IMR-90 (cell line): ENCODE results near the gene EML6. TPM values are rescaled to one million over a fixed set of nuclear protein-coding genes. Genes with fewer than 3 reads are reported as not detected.

Experiments used
- ATAC-seq: fragments of 200-7000 bp; cut with Tn5 transposase; 2 replicates; pipeline ENCODE4 v1.9.1; 2020; ENCODE audit warnings: low read depth, mild to moderate bottlenecking, moderate library complexity
- BruUV-seq: library from RNA; stranded (reverse); fragments of 400-500 nt; replicated peaks from 2 replicates; lab custom pipeline; 2021; lab: Mats Ljungman, UMichigan
- CTCF ChIA-PET: fragments of 300-600 bp; formaldehyde crosslinking; extraction: SDS; loops from one replicate; lab custom pipeline; 2021; ENCODE audit warnings: antibody characterized with exemption; lab: Yijun Ruan, JAX
- POLR2A ChIA-PET: fragments of 300-600 bp; sonication (Branson Sonifier 250); formaldehyde crosslinking; loops from one replicate; lab custom pipeline; 2022; ENCODE audit warnings: antibody characterized with exemption; ENCODE audit not compliant: unreplicated experiment; lab: Charles Lee
- DNase-seq: peaks from one replicate; pipeline ENCODE4 v3.0.0; 2013
- H2AFZ ChIP-seq: replicated peaks from 2 replicates; pipeline ENCODE3; 2013; ENCODE audit warnings: low read length, mild to moderate bottlenecking; ENCODE audit not compliant: poor library complexity
- H2AK5ac ChIP-seq: 2 replicates; pipeline ENCODE4 v1.6.1; 2013; ENCODE audit warnings: low read depth, low read length, inconsistent platforms
- H2AK9ac ChIP-seq: replicated peaks from 2 replicates; pipeline ENCODE3; 2013; ENCODE audit warnings: mild to moderate bottlenecking, low read depth, low read length, moderate library complexity; ENCODE audit not compliant: poor library complexity
- H2BK120ac ChIP-seq: 2 replicates; pipeline ENCODE4 v1.6.1; 2013; ENCODE audit warnings: low read depth, low read length, inconsistent platforms
- H2BK15ac ChIP-seq: 3 replicates; pipeline ENCODE4 v1.6.1; 2013; ENCODE audit warnings: low read depth, low read length, inconsistent platforms
- H2BK20ac ChIP-seq: 2 replicates; pipeline ENCODE4 v1.6.1; 2013; ENCODE audit warnings: low read depth, mild to moderate bottlenecking, inconsistent platforms, low read length, moderate library complexity
- H2BK5ac ChIP-seq: 2 replicates; pipeline ENCODE4 v1.6.1; 2013; ENCODE audit warnings: mild to moderate bottlenecking, low read depth, low read length, inconsistent platforms; ENCODE audit not compliant: poor library complexity, severe bottlenecking
- H3K14ac ChIP-seq: replicated peaks from 2 replicates; pipeline ENCODE4 v1.6.1; 2013; ENCODE audit warnings: low read depth, low read length, inconsistent platforms
- H3K18ac ChIP-seq: 2 replicates; pipeline ENCODE4 v1.6.1; 2013; ENCODE audit warnings: low read depth, low read length, control low read depth
- H3K23ac ChIP-seq: 2 replicates; pipeline ENCODE4 v1.6.1; 2013; ENCODE audit warnings: low read depth, low read length, inconsistent platforms
- H3K27ac ChIP-seq: 2 replicates; pipeline ENCODE4 v1.5.1; 2013; ENCODE audit warnings: mild to moderate bottlenecking, control low read depth, low read length; ENCODE audit not compliant: insufficient read depth
- H3K27me3 ChIP-seq: 2 replicates; pipeline ENCODE4 v1.6.1; 2013; ENCODE audit warnings: low read length; ENCODE audit not compliant: control insufficient read depth, insufficient read depth
- H3K36me3 ChIP-seq: 2 replicates; pipeline ENCODE4 v1.6.1; 2013; ENCODE audit warnings: low read length, mixed read lengths; ENCODE audit not compliant: control insufficient read depth, insufficient read depth
- H3K4ac ChIP-seq: 2 replicates; pipeline ENCODE4 v1.6.1; 2013; ENCODE audit warnings: low read depth, low read length, inconsistent platforms
- H3K4me1 ChIP-seq: 2 replicates; pipeline ENCODE4 v1.6.1; 2013; ENCODE audit warnings: low read length, mixed read lengths; ENCODE audit not compliant: control insufficient read depth, insufficient read depth
- H3K4me2 ChIP-seq: 2 replicates; pipeline ENCODE4 v1.6.1; 2013; ENCODE audit warnings: low read depth, mild to moderate bottlenecking, control low read depth, low read length, moderate library complexity
- H3K4me3 ChIP-seq: 2 replicates; pipeline ENCODE4 v1.5.1; 2013; ENCODE audit warnings: low read depth, mild to moderate bottlenecking, control low read depth, low read length, moderate library complexity; ENCODE audit not compliant: insufficient read depth
- H3K56ac ChIP-seq: 2 replicates; pipeline ENCODE4 v1.6.1; 2013; ENCODE audit warnings: low read length, inconsistent platforms; ENCODE audit not compliant: insufficient read depth; ENCODE audit errors: extremely low read depth
- H3K79me1 ChIP-seq, 2 experiments: 2 replicates each; pipeline ENCODE4 v1.6.1; 2013; ENCODE audit warnings: low read length in 2 of 2, inconsistent platforms in 1 of 2, low read depth in 1 of 2
- H3K9ac ChIP-seq: 2 replicates; pipeline ENCODE4 v1.6.1; 2013; ENCODE audit warnings: low read depth, low read length, control low read depth
- H3K9me1 ChIP-seq: 2 replicates; pipeline ENCODE4 v1.6.1; 2013; ENCODE audit warnings: low read length, inconsistent platforms; ENCODE audit not compliant: insufficient read depth
- H3K9me3 ChIP-seq: 2 replicates; pipeline ENCODE4 v1.6.1; 2013; ENCODE audit warnings: low read length; ENCODE audit not compliant: control insufficient read depth, insufficient read depth
- H4K20me1 ChIP-seq: 2 replicates; pipeline ENCODE4 v1.6.1; 2013; ENCODE audit warnings: low read length, inconsistent platforms; ENCODE audit not compliant: insufficient read depth
- H4K5ac ChIP-seq: 2 replicates; pipeline ENCODE4 v1.6.1; 2013; ENCODE audit warnings: mild to moderate bottlenecking, low read depth, low read length, control low read depth
- H4K8ac ChIP-seq, 2 experiments: 2 replicates each; pipeline ENCODE4 v1.6.1; 2013; ENCODE audit warnings: low read depth in 2 of 2, low read length in 2 of 2, control low read depth in 1 of 2, inconsistent platforms in 1 of 2
- H4K91ac ChIP-seq: 2 replicates; pipeline ENCODE4 v1.6.1; 2013; ENCODE audit warnings: low read depth, low read length, inconsistent platforms; ENCODE audit not compliant: insufficient read depth
- BHLHE40 ChIP-seq: fragments of 150-350 bp; IDR thresholded peaks from 2 replicates; pipeline ENCODE4 v1.6.1; 2016; ENCODE audit warnings: mild to moderate bottlenecking, low read depth, low read length
- FOS ChIP-seq: fragments of 150-350 bp; IDR thresholded peaks from 2 replicates; pipeline ENCODE4 v1.6.1; 2016; ENCODE audit warnings: low read depth, low read length
- MAFK ChIP-seq: IDR thresholded peaks from 2 replicates; pipeline ENCODE4 v1.6.1; 2012; ENCODE audit warnings: low read depth, low read length, improper control_type of control experiment
- MAZ ChIP-seq: IDR thresholded peaks from 2 replicates; pipeline ENCODE4 v1.6.1; 2012; ENCODE audit warnings: low read depth, mild to moderate bottlenecking, low read length, improper control_type of control experiment, moderate library complexity, borderline replicate concordance
- RAD21 ChIP-seq: IDR thresholded peaks from 2 replicates; pipeline ENCODE4 v1.6.1; 2012; ENCODE audit warnings: low read length, improper control_type of control experiment
- RCOR1 ChIP-seq: IDR thresholded peaks from 2 replicates; pipeline ENCODE4 v1.6.1; 2012; ENCODE audit warnings: mild to moderate bottlenecking, low read length, improper control_type of control experiment; ENCODE audit not compliant: insufficient replicate concordance
- SMC3 ChIP-seq: fragments of 150-350 bp; IDR thresholded peaks from 2 replicates; pipeline ENCODE4 v1.6.1; 2016; ENCODE audit warnings: low read depth, mild to moderate bottlenecking, antibody characterized with exemption, low read length, moderate library complexity
- WGBS, 2 experiments: methylation state at CpG; one replicate each; pipeline versions ENCODE4 v1.1.5 to v1.1.7; 2013; ENCODE audit warnings: missing lambda C conversion rate in 2 of 2; ENCODE audit not compliant: insufficient read length in 1 of 2; ENCODE audit errors: extremely low coverage in 2 of 2; 5-methylcytosine and 5-hydroxymethylcytosine counted together
- dilution Hi-C: fragments of 300-500 bp; cut with HindIII; formaldehyde crosslinking; loops from one replicate; pipeline ENCODE4 v1.14.3; 2018; ENCODE audit warnings: low sequenced_read_pairs; ENCODE audit not compliant: unreplicated experiment
- in situ Hi-C: fragments of 300-500 bp; cut with MboI; formaldehyde crosslinking; loops from 3 replicates; pipeline ENCODE4 v1.14.3; 2019; ENCODE audit warnings: low sequenced_read_pairs, inconsistent platforms, mixed read lengths
- intact Hi-C: fragments of 100-400 bp; cut with micrococcal nuclease; formaldehyde crosslinking; loops from 2 replicates; pipeline ENCODE4 v1.10.0; 2022
- polyA plus RNA-seq, 3 experiments: library from polyadenylated mRNA; depleted of rRNA; stranded (reverse); fragments of >200 nt; gene quantifications; 2 replicates each; pipeline ENCODE4 v1.2.3, GENCODE V29; 2012; ENCODE audit warnings: low replicate concordance in 1 of 3
- total RNA-seq: library from RNA; depleted of rRNA; stranded (reverse); fragments of >200 nt; gene quantifications from 2 replicates; pipeline ENCODE4 v1.2.3, GENCODE V29; 2012
- TF ChIP-seq, protein P1 (sequence below): conservative IDR thresholded peaks from 2 replicates; pipeline ENCODE4 v1.5.1; 2012; ENCODE audit warnings: mild to moderate bottlenecking, low read depth, low read length, improper control_type of control experiment
- TF ChIP-seq, protein P2 (sequence below): fragments of 150-350 bp; IDR thresholded peaks from 2 replicates; pipeline ENCODE4 v1.6.1; 2016; ENCODE audit warnings: low read depth, mild to moderate bottlenecking, low read length, moderate library complexity, borderline replicate concordance

Gene EML6
- total and polyA plus RNA-seq, 2 of the 4 experiments (the other 2 are of a cell fraction), result 0.18 to 0.19 TPM

- no TSS peak for BruUV-seq
- Histone ChIP-seq H4K8ac (no peak overlapping the region), H2BK120ac (no peak overlapping the region), H3K4me2 (no peak overlapping the region), H2AK5ac (no peak overlapping the region), H2AFZ (no peak overlapping the region), H3K56ac (no peak overlapping the region), H3K18ac (no peak overlapping the region), H4K91ac (no peak overlapping the region), H3K9me1 (no peaks in the 10 kb centered on the region), H3K4me1 (no peaks in the 10 kb centered on the region), H3K27ac (no peak overlapping the region), H3K4ac (no peak overlapping the region), H2AK9ac (no peak overlapping the region), H3K36me3 (no peaks in the 10 kb centered on the region), H4K20me1 (no peaks in the 10 kb centered on the region), H3K79me1 (no peaks in the 10 kb centered on the region; a peak in 1 of 4 replicates), H4K5ac (no peak overlapping the region), H2BK5ac (no peak overlapping the region), H3K9me3 (no peaks in the 10 kb centered on the region), H3K4me3 (no peak overlapping the region), H3K14ac (no peak overlapping the region), H2BK20ac (no peak overlapping the region), H3K27me3 (peaks cover 20% of the 10 kb centered on the region), H3K9ac (no peak overlapping the region), H2BK15ac (no peak overlapping the region), H3K23ac (no peak overlapping the region)
- intact Hi-C loops (no loop called here), dilution Hi-C loops (no loop called here), in situ Hi-C loops (no loop called here)
- no peak for ATAC-seq
- ChIA-PET CTCF (interaction anchor here (0.6 kb wide), 1 partner anchor 30 kb away, joined by 6 read pairs; no protein-coding TSS in a partner anchor), POLR2A (no interaction called here)
- no CpG with 5 or more reads among the region's 3 CpGs for WGBS, 2 experiments
- no peak for DNase-seq
- TF ChIP-seq RAD21 (no peak), SMC3 (no peak), RCOR1 (no peak), BHLHE40 (no peak), FOS (no peak), MAZ (no peak), MAFK (no peak)
- TF ChIP-seq, protein P1, sequence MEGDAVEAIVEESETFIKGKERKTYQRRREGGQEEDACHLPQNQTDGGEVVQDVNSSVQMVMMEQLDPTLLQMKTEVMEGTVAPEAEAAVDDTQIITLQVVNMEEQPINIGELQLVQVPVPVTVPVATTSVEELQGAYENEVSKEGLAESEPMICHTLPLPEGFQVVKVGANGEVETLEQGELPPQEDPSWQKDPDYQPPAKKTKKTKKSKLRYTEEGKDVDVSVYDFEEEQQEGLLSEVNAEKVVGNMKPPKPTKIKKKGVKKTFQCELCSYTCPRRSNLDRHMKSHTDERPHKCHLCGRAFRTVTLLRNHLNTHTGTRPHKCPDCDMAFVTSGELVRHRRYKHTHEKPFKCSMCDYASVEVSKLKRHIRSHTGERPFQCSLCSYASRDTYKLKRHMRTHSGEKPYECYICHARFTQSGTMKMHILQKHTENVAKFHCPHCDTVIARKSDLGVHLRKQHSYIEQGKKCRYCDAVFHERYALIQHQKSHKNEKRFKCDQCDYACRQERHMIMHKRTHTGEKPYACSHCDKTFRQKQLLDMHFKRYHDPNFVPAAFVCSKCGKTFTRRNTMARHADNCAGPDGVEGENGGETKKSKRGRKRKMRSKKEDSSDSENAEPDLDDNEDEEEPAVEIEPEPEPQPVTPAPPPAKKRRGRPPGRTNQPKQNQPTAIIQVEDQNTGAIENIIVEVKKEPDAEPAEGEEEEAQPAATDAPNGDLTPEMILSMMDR, result no peak
- TF ChIP-seq, protein P2, sequence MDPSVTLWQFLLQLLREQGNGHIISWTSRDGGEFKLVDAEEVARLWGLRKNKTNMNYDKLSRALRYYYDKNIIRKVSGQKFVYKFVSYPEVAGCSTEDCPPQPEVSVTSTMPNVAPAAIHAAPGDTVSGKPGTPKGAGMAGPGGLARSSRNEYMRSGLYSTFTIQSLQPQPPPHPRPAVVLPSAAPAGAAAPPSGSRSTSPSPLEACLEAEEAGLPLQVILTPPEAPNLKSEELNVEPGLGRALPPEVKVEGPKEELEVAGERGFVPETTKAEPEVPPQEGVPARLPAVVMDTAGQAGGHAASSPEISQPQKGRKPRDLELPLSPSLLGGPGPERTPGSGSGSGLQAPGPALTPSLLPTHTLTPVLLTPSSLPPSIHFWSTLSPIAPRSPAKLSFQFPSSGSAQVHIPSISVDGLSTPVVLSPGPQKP, result no peak
These were observed 162.4 kb downstream of the EML6 start for GRCh38 chr2:54885891-54886290.
